ENCODE measurements around the gene AGBL4. TPM values are rescaled to one million over a fixed set of nuclear protein-coding genes. Genes with fewer than 3 reads are reported as not detected.

AGBL4 gene
- total and polyA plus RNA-seq, 2 of the 4 experiments (the other 2 are of a cell fraction): not detected

DNA sequence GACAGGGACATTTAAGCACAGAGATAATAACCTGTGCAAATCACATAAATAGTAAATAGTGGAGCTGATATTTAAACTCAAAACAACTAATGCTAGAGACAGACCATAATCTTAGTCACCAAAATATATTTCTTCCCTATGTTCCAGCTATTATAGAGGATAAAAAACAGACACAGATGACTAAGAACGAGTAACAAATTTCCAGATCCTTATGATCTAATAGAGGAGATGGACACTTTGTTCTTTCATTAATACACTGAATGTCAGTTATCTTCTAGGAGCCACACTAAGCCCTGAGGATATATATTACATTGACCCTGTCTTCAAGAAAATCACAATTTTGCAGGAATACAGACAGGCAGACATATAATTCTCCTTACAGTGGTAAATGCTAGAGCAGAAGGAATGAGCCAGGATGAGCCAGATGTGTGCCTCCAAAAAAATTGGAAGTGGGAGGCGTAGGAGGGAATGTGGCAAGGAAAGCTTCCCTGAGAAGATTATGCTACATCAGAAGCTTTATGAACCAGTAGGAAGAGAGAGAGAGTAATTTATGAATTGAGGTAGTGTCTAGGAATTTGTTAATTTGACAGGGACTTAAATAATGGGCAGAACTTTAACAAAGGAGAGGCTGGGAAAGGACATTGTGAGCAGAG is 851.7 kb downstream of the AGBL4 start:
- peaks cover 5% of the 10 kb centered on the region for H3K9me3 ChIP-seq (ENCODE audit: control insufficient read depth, insufficient read depth, low read length)
- no peak overlapping the region for H3K14ac ChIP-seq (replicated peaks; ENCODE audit: low read depth, low read length)
- ATAC-seq (ENCODE audit: low read depth) (no peak), DNase-seq (no peak)
- H4K5ac ChIP-seq (ENCODE audit: low read depth, low read length): no peak overlapping the region
- H2BK120ac ChIP-seq (ENCODE audit: low read depth, low read length): no peak overlapping the region
- no peak overlapping the region for H2AK5ac ChIP-seq (ENCODE audit: low read depth, low read length)
- H4K91ac ChIP-seq (ENCODE audit: insufficient read depth, low read depth, low read length): no peak overlapping the region
- no peaks in the 10 kb centered on the region for H3K9me1 ChIP-seq (ENCODE audit: insufficient read depth, low read length)
- H3K18ac ChIP-seq (ENCODE audit: low read depth, low read length): no peak overlapping the region
- in situ Hi-C loops (cut with MboI; ENCODE audit: low sequenced_read_pairs) (no loop called here), intact Hi-C loops (cut with micrococcal nuclease) (no loop called here), dilution Hi-C loops (cut with HindIII; ENCODE audit: low sequenced_read_pairs, unreplicated experiment) (no loop called here)
- CTCF ChIA-PET: no interaction called here
- H2BK20ac ChIP-seq (ENCODE audit: low read depth, low read length): no peak overlapping the region
- POLR2A ChIA-PET (ENCODE audit: unreplicated experiment): no interaction called here
- H3K27ac ChIP-seq (ENCODE audit: insufficient read depth, low read length): no peak overlapping the region
- TF ChIP-seq CHD1 (IDR thresholded peaks at IDR 0.05; ENCODE audit: low read depth, low read length): no peak
- no peak for TF ChIP-seq RCOR1 (IDR thresholded peaks at IDR 0.05; ENCODE audit: insufficient replicate concordance, low read length)
- TF ChIP-seq, protein P1, sequence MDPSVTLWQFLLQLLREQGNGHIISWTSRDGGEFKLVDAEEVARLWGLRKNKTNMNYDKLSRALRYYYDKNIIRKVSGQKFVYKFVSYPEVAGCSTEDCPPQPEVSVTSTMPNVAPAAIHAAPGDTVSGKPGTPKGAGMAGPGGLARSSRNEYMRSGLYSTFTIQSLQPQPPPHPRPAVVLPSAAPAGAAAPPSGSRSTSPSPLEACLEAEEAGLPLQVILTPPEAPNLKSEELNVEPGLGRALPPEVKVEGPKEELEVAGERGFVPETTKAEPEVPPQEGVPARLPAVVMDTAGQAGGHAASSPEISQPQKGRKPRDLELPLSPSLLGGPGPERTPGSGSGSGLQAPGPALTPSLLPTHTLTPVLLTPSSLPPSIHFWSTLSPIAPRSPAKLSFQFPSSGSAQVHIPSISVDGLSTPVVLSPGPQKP (IDR thresholded peaks at IDR 0.05; ENCODE audit: borderline replicate concordance, low read depth, low read length): no peak
- TF ChIP-seq MAZ (IDR thresholded peaks at IDR 0.05; ENCODE audit: borderline replicate concordance, low read depth, low read length): no peak
- TF ChIP-seq POLR2A (IDR thresholded peaks at IDR 0.05; ENCODE audit: low read depth, low read length): no peak
- TF ChIP-seq CEBPB (IDR thresholded peaks at IDR 0.05; ENCODE audit: low read depth, low read length): no peak
- no peak for TF ChIP-seq RFX5 (IDR thresholded peaks at IDR 0.05; ENCODE audit: low read depth, low read length)
- TF ChIP-seq, protein P2, sequence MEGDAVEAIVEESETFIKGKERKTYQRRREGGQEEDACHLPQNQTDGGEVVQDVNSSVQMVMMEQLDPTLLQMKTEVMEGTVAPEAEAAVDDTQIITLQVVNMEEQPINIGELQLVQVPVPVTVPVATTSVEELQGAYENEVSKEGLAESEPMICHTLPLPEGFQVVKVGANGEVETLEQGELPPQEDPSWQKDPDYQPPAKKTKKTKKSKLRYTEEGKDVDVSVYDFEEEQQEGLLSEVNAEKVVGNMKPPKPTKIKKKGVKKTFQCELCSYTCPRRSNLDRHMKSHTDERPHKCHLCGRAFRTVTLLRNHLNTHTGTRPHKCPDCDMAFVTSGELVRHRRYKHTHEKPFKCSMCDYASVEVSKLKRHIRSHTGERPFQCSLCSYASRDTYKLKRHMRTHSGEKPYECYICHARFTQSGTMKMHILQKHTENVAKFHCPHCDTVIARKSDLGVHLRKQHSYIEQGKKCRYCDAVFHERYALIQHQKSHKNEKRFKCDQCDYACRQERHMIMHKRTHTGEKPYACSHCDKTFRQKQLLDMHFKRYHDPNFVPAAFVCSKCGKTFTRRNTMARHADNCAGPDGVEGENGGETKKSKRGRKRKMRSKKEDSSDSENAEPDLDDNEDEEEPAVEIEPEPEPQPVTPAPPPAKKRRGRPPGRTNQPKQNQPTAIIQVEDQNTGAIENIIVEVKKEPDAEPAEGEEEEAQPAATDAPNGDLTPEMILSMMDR (conservative IDR thresholded peaks at IDR 0.05; ENCODE audit: low read depth, low read length): no peak
- no peak for TF ChIP-seq NFE2L2 (IDR thresholded peaks at IDR 0.05; ENCODE audit: low read depth, low read length)
- TF ChIP-seq MAFK (IDR thresholded peaks at IDR 0.05; ENCODE audit: low read depth, low read length): no peak
- TF ChIP-seq BHLHE40 (IDR thresholded peaks at IDR 0.05; ENCODE audit: low read depth, low read length): no peak
- TF ChIP-seq, protein P3, sequence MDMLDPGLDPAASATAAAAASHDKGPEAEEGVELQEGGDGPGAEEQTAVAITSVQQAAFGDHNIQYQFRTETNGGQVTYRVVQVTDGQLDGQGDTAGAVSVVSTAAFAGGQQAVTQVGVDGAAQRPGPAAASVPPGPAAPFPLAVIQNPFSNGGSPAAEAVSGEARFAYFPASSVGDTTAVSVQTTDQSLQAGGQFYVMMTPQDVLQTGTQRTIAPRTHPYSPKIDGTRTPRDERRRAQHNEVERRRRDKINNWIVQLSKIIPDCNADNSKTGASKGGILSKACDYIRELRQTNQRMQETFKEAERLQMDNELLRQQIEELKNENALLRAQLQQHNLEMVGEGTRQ (IDR thresholded peaks at IDR 0.05; ENCODE audit: low read depth, low read length): no peak
- H3K9ac ChIP-seq (ENCODE audit: low read depth, low read length): no peak overlapping the region
- no peaks in the 10 kb centered on the region for H3K36me3 ChIP-seq (ENCODE audit: control insufficient read depth, insufficient read depth, low read length)
- no peak overlapping the region for H2AK9ac ChIP-seq (replicated peaks; ENCODE audit: low read depth, low read length, poor library complexity)
- no peak overlapping the region for H2BK5ac ChIP-seq (ENCODE audit: low read depth, low read length, poor library complexity, severe bottlenecking)
- no peak overlapping the region for H3K4me3 ChIP-seq (ENCODE audit: insufficient read depth, low read depth, low read length)
- H3K4me1 ChIP-seq (ENCODE audit: control insufficient read depth, insufficient read depth, low read length): no peaks in the 10 kb centered on the region
- WGBS, 2 experiments (ENCODE audit: extremely low coverage in 2 of 2, insufficient read length in 1 of 2): no CpG with 5 or more reads among the region's 2 CpGs
- no TSS peak for BruUV-seq (replicated peaks)
- H2BK15ac ChIP-seq (ENCODE audit: low read depth, low read length): no peak overlapping the region
- no peak overlapping the region for H2AFZ ChIP-seq (replicated peaks; ENCODE audit: low read length, poor library complexity)
- H3K4ac ChIP-seq (ENCODE audit: low read depth, low read length): no peak overlapping the region
- H3K79me1 ChIP-seq (ENCODE audit: low read depth in 1 of 2, low read length in 2 of 2): no peaks in the 10 kb centered on the region
- H4K8ac ChIP-seq (ENCODE audit: low read depth in 2 of 2, low read length in 2 of 2): no peak overlapping the region
- H4K20me1 ChIP-seq (ENCODE audit: insufficient read depth, low read length): no peaks in the 10 kb centered on the region
- no peak overlapping the region for H3K4me2 ChIP-seq (ENCODE audit: low read depth, low read length)
- H3K23ac ChIP-seq (ENCODE audit: low read depth, low read length): no peak overlapping the region
- no peaks in the 10 kb centered on the region for H3K27me3 ChIP-seq (ENCODE audit: control insufficient read depth, insufficient read depth, low read length)
- H3K56ac ChIP-seq (ENCODE audit: extremely low read depth, insufficient read depth, low read length): no peak overlapping the region
